Skin epidermis (tissue), 12 donors: Measurements from ENCODE around the gene RALY.

Experiments
- H3K27ac ChIP-seq, 21 experiments: fragments of 200-600 bp; sonication (generic) in 11 of 21; one replicate each; pipeline ENCODE4 v1.5.0; 2020; ENCODE audit warnings: mild to moderate bottlenecking in 3 of 21, inconsistent platforms in 2 of 21, moderate library complexity in 2 of 21
- H3K4me3 ChIP-seq, 7 experiments: fragments of 200-600 bp; sonication (generic) in 2 of 7; one replicate each; pipeline ENCODE4 v1.5.0; 2020; ENCODE audit warnings: inconsistent platforms in 2 of 7, mild to moderate bottlenecking in 2 of 7, moderate library complexity in 1 of 7

The RALY gene

DNA sequence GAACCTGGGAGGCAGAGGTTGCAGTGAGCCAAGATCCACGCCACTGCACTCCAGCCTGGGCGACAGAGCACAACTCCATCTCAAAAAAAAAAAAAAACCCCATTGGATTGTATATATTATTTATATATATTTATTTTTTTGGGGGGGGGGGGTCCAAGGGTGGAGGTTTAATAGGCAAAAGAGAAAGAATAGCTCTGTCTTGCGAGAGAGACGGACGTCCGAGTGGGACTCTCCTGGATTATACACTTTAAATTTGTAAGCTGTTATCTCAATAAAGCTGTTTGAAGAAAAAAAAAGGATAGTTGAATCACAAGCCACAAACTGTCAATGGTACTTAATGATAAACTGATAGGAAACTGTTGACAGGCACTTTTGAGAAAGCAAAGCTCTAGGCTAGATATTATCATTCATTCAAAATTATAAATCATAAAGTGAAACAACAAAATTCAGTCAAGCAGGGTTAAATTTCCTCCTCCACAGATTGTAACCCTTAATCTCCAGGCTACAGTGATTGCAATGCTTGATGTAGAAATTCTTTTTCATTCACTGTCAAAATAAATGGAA is 98.0 kb downstream of the RALY start:
- H3K27ac ChIP-seq, result no peak overlapping the region

DNA sequence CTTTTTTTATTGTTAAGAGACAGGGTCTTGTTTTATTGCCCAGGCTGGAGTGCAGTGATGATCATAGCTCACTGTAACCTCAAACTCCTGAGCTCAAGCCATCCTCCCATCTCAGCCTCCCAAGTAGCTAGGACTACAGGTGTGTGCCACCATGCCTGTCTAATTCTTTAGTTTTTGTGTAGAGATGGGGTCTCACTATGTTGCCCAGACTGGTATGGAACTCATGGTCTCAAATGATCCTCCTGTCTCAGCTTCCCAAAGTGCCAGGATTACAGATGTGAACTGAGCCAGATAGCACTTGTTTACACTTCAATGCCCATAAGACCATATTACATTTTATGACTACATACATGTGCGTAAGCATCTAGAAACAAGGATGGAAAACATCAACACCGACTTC is 100.2 kb downstream of the RALY start:
- H3K4me3 ChIP-seq, result no peak overlapping the region
- no peak overlapping the region for H3K27ac ChIP-seq

More for the DNA sequence above, 98.0 kb downstream of the RALY start:
- no peak overlapping the region for H3K4me3 ChIP-seq

DNA sequence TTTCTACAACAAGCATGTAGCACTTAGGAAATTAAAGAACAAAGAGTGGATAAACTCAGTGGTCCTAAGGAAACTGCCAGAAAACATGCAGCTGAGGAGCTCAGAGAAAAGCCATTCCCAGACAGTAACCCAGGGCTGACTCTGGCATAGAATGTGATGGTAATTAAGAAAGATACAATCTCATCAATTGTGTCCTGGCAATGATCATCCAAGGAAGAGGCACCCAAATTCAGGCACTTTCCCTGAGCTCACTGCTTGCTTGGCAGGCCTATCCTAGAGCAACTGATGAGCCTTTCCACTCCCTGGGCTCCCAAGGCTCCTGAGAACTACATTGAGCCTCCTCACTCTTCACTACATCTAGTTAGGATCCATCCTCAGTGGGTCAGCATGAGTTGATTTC is 102.1 kb downstream of the RALY start:
- Histone ChIP-seq H3K4me3 (no peak overlapping the region), H3K27ac (no peak overlapping the region)

DNA sequence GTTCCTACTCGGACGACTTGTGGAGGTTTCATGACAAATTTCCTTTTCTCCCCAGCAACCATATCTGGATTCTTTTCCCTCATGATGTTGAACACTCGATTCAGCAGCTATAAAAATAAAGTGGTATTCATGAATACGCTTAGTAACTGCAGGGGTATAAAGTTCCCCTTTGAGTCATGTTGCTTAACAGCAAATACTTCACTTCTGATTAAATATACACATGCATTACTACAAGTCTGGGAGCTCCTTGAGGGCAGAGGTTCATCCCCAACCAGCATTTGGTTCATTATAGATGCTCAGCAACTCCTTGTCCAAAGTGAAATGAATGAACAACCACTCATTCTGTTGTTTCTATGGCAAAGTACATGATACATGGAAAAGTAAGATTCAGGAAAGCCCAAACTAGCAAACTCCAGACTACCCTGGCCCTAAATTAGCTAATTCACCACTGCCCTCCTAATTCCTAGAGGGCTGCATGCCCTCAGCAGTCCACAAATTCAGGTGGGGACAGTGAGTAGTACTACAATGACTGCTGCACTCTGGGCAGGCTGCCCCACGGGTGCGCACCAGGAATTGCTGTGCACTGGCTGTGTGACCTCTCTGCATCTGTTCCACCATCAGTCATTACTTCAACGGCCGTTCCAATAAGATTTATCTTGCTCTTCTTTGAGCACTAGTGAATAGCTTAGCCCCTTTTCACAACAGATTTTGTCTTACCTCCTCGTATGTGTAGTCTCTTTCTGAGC is 103.2 kb downstream of the RALY start:
- no peak overlapping the region for H3K4me3 ChIP-seq
- no peak overlapping the region for H3K27ac ChIP-seq

DNA sequence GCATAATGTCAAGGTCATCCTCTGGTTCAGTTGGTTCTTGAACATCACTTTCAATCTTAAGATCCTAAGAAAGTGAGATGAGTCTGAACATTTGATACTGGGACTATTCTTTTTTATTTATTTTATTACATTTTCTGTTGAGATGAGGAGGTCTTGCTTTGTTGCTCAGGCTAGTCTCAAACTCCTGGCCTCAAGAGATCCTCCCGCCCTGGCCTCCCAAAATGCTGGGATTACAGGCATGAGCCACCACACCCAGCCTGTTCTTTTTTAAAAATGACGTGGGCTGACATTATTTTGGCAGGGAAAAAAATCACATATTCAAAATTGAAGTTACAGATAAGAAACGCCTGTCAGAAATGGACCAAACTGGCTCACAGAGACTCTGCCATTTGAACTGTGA is 104.9 kb downstream of the RALY start:
- no peak overlapping the region for H3K27ac ChIP-seq

DNA sequence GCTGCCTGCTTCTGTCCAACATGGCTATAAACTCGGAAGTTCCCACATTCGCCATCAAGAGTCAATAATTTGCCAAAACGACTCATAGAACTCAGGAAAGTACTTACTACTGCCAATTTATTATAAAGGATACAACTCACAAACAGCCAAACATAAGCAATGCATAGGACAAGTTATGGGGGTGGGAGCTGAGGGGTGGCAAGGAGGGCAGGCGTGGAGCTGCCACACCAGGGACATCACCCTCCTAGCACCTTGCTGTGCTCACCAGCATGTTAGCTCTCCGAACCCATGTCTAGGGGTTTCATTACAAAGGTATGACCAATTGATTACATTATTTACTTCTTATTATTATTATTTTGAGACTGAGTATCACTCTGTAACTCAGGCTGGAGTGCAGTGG is 106.0 kb downstream of the RALY start:
- Histone ChIP-seq H3K4me3 (no peak overlapping the region), H3K27ac (no peak overlapping the region)

More for the DNA sequence above, 104.9 kb downstream of the RALY start:
- no peak overlapping the region for H3K4me3 ChIP-seq

DNA sequence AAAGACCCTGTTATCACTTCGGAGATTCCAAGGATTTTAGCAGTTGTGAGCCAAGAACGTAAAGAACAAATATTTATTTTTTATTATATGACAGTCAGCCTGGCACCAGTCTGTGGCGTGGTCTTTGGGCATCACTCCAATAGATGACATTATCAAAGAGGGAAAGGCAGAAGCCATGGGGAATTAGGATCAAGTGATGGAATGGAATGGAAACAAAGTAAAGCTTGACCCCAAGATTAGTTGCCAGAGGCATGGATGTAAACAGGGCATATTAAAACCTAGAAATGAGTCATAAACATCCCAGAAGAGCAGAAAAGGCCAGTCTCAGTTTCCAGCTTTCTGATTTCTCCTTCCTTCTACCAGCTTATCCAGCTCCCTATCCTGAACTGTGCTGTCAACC is 106.9 kb downstream of the RALY start:
- no peak overlapping the region for H3K27ac ChIP-seq
- H3K4me3 ChIP-seq, result no peak overlapping the region

DNA sequence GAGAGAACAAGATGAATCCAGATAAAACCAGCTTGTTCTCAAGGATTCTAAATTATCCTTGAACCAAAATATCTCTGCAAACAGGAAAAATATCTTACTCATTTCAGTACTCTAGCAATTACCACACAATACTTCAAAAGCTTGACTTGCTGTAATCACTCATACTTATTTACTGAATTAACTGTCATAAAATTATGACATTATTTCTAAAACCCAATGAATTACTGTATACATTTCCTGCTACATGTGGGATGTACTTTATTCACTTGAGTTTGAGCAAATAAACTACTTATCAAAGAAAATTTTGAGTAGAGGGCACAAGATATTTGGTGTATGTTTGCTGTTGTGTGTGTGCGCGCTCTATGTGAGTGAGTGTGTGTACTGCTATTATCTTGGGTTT is 108.6 kb downstream of the RALY start:
- Histone ChIP-seq H3K4me3 (no peak overlapping the region), H3K27ac (no peak overlapping the region)

DNA sequence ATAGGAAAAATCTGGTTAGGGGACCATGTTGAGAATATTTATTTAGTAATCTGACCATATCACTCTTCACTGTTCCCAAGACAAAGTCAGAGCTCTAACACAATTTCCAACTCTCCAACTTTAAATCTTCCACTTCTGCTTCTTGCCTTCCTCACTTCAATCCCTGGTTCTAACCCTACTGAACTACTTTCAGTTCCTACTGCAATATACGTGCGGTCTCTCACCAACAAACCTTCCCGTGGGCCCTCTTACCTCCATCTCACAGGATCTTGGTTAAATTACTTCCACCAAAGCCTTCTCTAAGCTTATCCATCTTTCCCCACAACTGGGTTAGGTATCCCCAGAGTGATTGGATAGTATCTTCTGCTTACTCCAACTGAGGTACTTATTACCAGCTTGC is 110.3 kb downstream of the RALY start:
- Histone ChIP-seq H3K27ac (peak overlapping the region in 1 of 21 experiments; percentile 23), H3K4me3 (no peak overlapping the region)

DNA sequence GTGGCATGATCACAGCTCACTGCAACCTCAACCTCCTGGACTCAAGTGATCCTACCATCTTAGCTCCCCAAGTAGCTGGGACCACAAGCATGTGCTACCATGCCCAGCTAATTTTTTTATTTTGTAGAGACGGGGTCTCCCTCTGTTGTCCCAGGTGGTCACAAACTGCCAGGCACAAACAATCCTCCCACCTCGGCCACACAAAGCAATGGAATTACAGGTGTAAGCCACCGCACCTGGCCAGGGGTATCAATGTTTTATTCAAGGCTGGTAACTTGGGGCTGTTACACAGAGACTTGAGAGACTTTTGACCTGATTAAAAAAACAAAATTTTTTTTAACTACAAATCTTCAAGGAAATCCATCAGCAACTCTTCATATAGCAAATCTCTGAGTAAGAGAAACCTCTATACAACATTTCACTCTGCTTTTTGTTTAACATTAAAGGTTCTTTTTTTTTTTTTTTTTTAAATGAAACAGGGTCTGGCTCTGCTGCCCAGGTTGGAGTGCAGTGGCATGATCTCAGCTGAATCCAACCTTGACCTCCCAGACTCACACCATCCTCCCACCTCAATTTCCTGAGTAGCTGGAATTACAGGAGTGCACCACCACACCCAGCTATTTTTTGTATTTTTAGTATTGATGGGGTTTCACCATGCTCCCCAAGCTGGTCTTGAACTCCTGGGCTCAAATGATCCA is 112.4 kb downstream of the RALY start:
- H3K27ac ChIP-seq, result peak overlapping the region in 1 of 21 experiments; percentile 34
- H3K4me3 ChIP-seq, result no peak overlapping the region

DNA sequence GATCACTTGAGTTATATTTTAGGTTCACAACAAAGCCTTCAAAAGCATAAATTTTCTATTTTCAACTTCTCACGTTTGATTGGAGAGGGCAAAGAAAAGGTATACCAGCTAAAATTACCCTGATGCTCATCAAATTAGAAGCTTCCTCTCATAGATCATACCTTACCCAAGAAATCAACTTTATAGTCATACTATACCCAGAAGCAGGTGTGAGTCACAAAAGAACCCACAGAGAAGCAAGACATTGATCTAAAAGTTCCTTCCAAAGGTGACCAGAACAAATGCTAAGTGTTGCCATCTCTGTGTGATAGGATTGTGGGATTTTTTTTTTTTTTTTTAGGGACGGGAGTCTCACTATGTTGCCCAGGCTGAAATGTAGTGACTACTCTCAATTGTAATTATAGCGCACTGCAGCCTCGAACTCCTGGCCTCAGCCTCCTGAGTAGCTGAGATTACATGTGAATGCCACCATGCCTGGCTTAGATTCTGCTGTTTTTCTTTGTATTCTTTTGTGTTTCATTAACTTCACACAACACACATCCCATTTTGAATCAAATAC is 115.0 kb downstream of the RALY start:
- Histone ChIP-seq H3K4me3 (no peak overlapping the region), H3K27ac (no peak overlapping the region)

DNA sequence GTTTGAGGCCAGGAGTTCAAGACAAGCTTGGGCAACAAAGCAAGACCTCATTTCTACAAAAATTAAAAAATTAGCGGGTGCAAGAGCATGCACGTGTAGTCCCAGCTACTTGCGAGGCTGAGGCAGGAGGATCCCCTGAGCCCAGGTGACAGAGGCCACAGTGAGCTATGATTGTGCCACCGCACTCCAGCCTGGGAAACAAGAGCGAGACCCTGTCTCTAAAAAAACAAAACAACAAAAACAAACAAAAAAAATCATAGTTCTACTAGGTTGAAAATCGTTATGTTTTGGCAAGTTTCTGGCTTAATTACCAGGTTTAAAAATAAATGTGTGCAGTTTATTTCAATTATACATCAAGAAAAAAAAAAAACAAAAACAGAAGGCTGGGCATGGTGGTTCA is 115.7 kb downstream of the RALY start:
- no peak overlapping the region for H3K27ac ChIP-seq
- H3K4me3 ChIP-seq, result no peak overlapping the region

DNA sequence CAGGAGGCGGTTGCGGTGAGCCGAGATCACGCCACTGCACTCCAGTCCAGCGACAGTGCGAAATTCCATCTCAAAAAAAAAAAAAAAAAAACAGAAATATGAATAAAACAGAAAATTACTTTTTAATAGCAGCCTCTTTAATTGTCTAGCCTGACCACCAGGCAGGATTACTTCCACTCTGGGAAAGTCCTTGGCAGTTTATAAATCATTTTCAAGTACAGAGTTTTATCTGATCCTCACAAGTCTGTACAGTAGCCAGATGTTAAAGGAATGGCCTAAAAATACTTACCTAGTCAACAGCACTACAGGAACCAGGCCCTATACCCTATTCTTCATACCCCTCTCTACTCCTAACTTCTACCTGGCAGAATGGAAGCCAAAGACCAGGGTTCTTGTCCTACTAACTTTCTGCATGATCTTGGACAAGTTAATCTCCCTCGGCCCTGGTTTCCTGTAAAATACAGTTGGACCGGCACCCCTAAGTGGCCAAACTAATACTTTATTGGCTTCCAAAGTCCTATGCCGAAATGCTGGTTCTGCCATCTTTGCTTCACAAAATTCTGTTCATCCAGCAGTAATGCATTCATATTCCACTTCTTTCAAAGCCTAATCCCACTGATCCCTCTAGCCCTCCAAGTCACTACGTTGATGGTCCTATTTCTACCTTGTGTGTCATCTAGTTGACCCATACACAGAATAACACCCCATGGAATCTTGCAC is 116.5 kb downstream of the RALY start:
- H3K27ac ChIP-seq, result peak overlapping the region in 6 of 21 experiments; percentile 18 to 99 (median 96)
- H3K4me3 ChIP-seq, result peak overlapping the region in 4 of 7 experiments; percentile 66 to 96 (median 92)

DNA sequence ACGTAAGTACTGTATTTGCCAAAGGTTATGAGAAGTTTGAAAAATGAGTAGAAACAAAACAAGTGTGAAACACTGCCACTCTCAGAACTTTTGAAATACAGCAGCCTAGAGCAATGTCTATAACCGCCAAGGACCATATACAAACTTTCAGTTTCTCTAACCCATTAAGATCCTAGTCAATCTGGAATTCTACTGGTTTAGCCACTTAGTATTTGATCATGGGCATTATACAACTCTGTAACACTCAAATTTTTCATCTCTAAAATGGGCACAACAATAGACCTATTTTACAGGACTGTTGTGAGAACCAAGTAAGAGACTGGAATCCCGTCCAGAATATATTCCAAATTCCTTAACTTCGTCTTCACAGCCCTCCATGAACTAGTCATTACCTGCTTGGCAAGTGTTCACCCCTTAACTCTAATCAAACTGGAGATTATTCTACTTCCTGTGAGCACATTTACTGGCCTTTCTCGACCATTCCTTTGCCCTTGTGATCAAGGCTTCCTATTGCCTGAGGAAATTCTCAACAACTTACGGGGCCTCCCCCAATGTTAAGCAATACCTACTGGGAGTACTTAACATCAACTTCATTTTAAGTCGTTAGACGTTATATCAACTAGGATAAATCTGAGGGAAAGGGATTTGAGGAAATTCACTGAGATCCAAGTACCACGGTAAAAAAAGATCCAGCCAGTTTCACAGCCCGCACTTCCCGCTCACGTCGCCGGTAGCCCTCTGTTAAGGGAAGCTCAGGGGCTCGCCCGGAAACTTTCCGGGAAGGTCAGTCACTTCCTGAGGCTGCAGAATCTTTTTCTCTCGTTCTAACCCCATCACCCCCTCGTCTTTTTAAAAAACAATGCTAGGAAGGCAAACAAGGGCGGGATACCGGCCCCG is 117.3 kb downstream of the RALY start:
- peak overlapping the region; percentile 66 to 96 (median 90) for H3K4me3 ChIP-seq
- H3K27ac ChIP-seq, result peak overlapping the region; percentile 92 to 99 (median 98)

DNA sequence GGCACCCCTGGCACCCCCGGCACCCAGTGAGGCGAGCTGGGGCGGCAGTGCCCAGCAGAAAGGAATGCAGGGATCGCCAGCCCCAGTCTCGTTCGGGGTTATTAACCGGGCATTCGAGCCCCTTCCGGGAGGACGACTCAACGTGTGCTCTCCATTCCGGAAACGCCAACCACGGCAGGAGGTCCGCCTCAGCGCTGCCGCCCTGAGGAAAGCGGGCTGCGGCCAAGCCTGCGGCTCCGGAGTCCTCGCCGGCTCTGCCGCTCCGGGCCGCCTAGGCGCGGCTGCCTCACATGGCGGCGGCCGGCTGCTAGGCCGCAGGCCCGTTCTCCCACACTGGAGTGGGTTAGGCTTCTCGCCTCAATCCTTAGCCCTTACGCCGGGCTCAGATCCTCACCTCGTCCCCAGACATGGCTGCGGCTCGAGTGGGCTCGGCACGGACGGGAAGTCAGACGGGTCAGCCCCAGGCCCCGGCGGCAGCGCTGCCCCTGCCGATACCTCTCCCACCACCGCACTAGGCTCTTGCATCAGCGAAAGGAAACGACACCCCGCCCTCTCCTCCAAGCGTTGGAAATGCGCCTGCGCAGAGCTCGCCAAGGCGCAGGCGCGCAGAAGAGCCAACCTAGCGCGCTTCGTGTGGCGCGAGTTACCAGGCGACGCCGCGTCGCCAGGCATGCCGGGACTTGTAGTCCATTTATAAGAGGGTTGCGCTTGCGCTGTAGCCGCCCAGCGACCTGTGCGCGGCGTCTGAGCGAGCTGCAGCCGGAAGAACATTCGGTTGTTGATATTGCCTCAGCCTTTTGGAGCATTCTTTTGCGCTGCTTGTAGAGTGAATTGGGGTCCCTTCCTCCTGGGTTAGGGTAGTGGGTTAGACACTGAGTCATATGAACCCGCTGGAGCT is 118.2 kb downstream of the RALY start, which contains the start of gene EIF2S2:
Gene EIF2S2 (minus strand): TSS at position 542 of the 898 bp plus-strand sequence. CDS start 133 bp downstream, at position 409.
- Histone ChIP-seq H3K27ac (peak within 1 kb of the TSS; percentile 92 to 99 (median 98)), H3K4me3 (peak within 1 kb of the TSS; percentile 66 to 96 (median 90))

DNA sequence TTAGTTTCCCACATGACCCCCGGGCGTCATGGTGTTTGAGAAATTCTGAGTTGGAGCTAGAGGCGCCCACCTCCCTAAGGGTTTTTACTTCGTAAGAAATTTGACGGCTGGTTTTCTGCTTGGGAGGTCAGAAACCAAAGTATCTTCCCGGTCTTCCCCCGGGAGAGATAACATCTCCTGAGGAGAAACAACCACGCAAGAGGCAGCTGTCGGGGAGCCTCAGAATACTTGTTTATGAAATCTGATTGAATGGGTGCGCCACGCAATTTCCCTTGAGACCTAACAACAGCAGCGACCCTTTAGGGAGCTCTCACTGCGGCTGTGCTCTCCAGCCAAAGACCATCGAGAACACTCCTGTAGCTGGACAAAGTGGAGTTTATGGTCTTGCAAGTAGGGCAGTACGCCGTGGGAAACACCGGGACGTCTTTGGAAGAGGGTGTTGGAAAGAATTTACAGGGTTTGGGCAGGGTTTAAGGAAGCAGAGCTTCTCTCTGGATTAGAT is 118.9 kb downstream of the RALY start:
- peak overlapping the region; percentile 66 to 96 (median 90) for H3K4me3 ChIP-seq
- peak overlapping the region; percentile 61 to 99 (median 97) for H3K27ac ChIP-seq

DNA sequence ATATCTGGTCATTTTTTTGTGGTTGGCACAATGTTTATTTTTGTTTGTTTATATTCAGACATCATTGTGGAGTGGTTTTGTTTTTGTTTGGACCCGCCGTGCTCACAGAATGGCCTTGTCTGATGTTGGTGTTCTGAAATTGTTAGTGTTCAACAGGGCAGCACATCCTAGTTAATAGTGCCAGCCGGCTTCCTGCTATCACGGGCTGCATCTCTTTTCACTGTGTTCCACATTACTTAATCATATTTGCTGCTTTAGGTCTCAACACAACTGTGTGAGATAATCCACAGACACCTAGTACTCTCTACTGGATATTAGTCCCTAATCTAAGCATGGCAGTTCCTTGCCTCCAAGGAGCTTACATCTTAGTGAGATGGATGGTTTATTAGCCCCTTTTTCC is 121.1 kb downstream of the RALY start:
- H3K4me3 ChIP-seq, result no peak overlapping the region
- H3K27ac ChIP-seq, result no peak overlapping the region

DNA sequence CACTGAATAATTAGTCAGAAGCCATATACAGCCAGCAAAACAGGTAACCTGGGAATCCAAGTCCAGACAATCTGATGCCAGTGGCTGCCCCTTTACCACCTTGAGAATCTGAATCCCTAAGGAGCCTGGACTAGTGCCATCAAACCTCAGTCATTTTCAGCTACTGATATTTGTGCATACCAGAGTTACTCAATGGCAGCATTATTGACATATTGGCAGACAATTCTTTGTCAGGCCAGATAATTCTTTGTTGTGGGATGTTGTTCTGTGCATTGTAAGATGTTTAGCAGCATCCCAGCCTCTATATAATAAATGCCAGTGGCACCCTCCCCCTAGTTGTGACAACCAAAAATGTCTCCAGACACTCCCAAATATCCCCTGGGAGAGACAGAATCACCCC is 121.5 kb downstream of the RALY start:
- no peak overlapping the region for H3K4me3 ChIP-seq
- H3K27ac ChIP-seq, result no peak overlapping the region
